A549 (cell line): Measurements from ENCODE around the gene KLHL3. TPM values are rescaled to one million over a fixed set of nuclear protein-coding genes. Genes with fewer than 3 reads are reported as not detected.

Experiments
- ATAC-seq, 2 experiments: fragments of 200-7000 bp in 1 of 2; fragments of >200 bp in 1 of 2; cut with Nextera tagmentation in 1 of 2; cut with Tn5 transposase in 1 of 2; 3 replicates each; pipeline versions ENCODE4 v1.8.0 to v1.9.1; 2018 to 2020; ENCODE audit warnings: mild to moderate bottlenecking in 1 of 2, moderate library complexity in 1 of 2
- CTCF ChIA-PET: fragments of 300-600 bp; sonication (Branson Sonifier 250); formaldehyde crosslinking; extraction: SDS; loops from one replicate; lab custom pipeline; 2021; ENCODE audit warnings: antibody characterized with exemption, inconsistent platforms; lab: Yijun Ruan, JAX
- POLR2A ChIA-PET: fragments of 350-600 bp; formaldehyde crosslinking; extraction: SDS; loops from one replicate; lab custom pipeline; 2021; ENCODE audit warnings: antibody characterized with exemption, inconsistent platforms; lab: Yijun Ruan, JAX
- DNase-seq, 2 experiments: peaks; one replicate each; pipeline versions ENCODE4 v3.0.0 to v3.0.0-alpha.2; 2011 to 2016; ENCODE audit warnings: low read depth in 1 of 2, low spot score in 1 of 2
- FAIRE-seq: peaks from 2 replicates; lab custom pipeline; 2011; peaks lifted over from hg19 to GRCh38; lab: Jason Lieb, UNC
- H3K27ac ChIP-seq, 2 experiments: fragments of >200 bp; sonication (Bioruptor Twin); formaldehyde crosslinking; 3 replicates each; pipeline ENCODE4 v1.5.1; 2016 to 2017
- H3K4me1 ChIP-seq: fragments of >200 bp; sonication (Bioruptor Twin); formaldehyde crosslinking; 3 replicates; pipeline ENCODE4 v1.6.1; 2016
- H3K4me2 ChIP-seq: fragments of >200 bp; sonication (Bioruptor Twin); formaldehyde crosslinking; 3 replicates; pipeline ENCODE4 v1.6.1; 2016
- H3K4me3 ChIP-seq: fragments of >200 bp; sonication (Bioruptor Twin); formaldehyde crosslinking; 3 replicates; pipeline ENCODE4 v1.5.1; 2016
- H3K9me3 ChIP-seq: fragments of >200 bp; sonication (Bioruptor Twin); formaldehyde crosslinking; 3 replicates; pipeline ENCODE4 v1.6.1; 2016
- CBX2 ChIP-seq: fragments of 200-600 bp; sonication (generic); IDR thresholded peaks from 2 replicates; pipeline ENCODE4 v1.6.1; 2016; ENCODE audit warnings: low read depth, mild to moderate bottlenecking, borderline replicate concordance
- FOSL2 ChIP-seq, 2 experiments: fragments of 450-650 bp in 1 of 2; fragments of >200 bp in 1 of 2; sonication (Bioruptor Twin) in 1 of 2; formaldehyde crosslinking; IDR thresholded peaks; 2 replicates each; pipeline versions ENCODE4 v1.5.0 to v1.6.1; 2016 to 2020; ENCODE audit warnings: mild to moderate bottlenecking in 1 of 2, moderate library complexity in 1 of 2
- GATA3 ChIP-seq: IDR thresholded peaks from 2 replicates; pipeline ENCODE4 v1.6.1; 2012; ENCODE audit warnings: borderline replicate concordance
- HDAC2 ChIP-seq: fragments of 200-600 bp; sonication (generic); IDR thresholded peaks from 2 replicates; pipeline ENCODE4 v1.6.1; 2016
- HOXB13 ChIP-seq: fragments of 250-450 bp; sonication (Bioruptor Pico); IDR thresholded peaks from 2 replicates; pipeline ENCODE4 v1.5.0; 2020; ENCODE audit warnings: low read depth, mild to moderate bottlenecking, moderate library complexity
- HOXB5 ChIP-seq: fragments of 250-450 bp; sonication (Bioruptor Pico); IDR thresholded peaks from 2 replicates; pipeline ENCODE4 v1.5.0; 2020; ENCODE audit warnings: mild to moderate bottlenecking, moderate library complexity
- JUNB ChIP-seq: fragments of >200 bp; sonication (Bioruptor Twin); formaldehyde crosslinking; IDR thresholded peaks from 2 replicates; pipeline ENCODE4 v1.6.1; 2016
- MYC ChIP-seq: IDR thresholded peaks from 2 replicates; pipeline ENCODE4 v1.6.1; 2012; ENCODE audit warnings: mild to moderate bottlenecking, inconsistent platforms, low read length, improper control_type of control experiment, borderline replicate concordance
- REST ChIP-seq: fragments of 200-600 bp; sonication (generic); IDR thresholded peaks from 2 replicates; pipeline ENCODE4 v1.6.1; 2016; ENCODE audit warnings: antibody characterized with exemption, mild to moderate bottlenecking, moderate library complexity
- SREBF2 ChIP-seq: fragments of 450-650 bp; IDR thresholded peaks from 2 replicates; pipeline ENCODE4 v1.6.1; 2014; ENCODE audit warnings: mild to moderate bottlenecking, moderate library complexity
- WGBS: methylation state at CpG from one replicate; pipeline ENCODE4 v1.1.6; 2017; ENCODE audit errors: missing lambda C conversion rate; 5-methylcytosine and 5-hydroxymethylcytosine counted together
- polyA plus RNA-seq, 4 experiments: library from polyadenylated mRNA; depleted of rRNA in 3 of 4; stranded (reverse); fragments of >200 nt; fragmentation: RNase III in 1 of 4; extraction: RNeasy Plus Mini Kit Qiagen cat#74134 plus additional on column Dnase treatment in 1 of 4; gene quantifications; 2 replicates in 3 of 4; 3 replicates in 1 of 4; pipeline ENCODE4 v1.2.3, GENCODE V29; 2011 to 2017
- TF ChIP-seq, protein P1 (sequence below): fragments of >200 bp; sonication (Bioruptor Twin); formaldehyde crosslinking; IDR thresholded peaks from 2 replicates; pipeline ENCODE4 v1.6.1; 2016
- TF ChIP-seq, protein P2 (sequence below): fragments of 450-650 bp; IDR thresholded peaks from 2 replicates; pipeline ENCODE4 v1.6.1; 2014; ENCODE audit warnings: antibody characterized with exemption
- TF ChIP-seq, protein P3 (sequence below): fragments of >200 bp; sonication (Bioruptor Twin); formaldehyde crosslinking; IDR thresholded peaks from 3 replicates; pipeline ENCODE4 v1.5.1; 2016
- TF ChIP-seq, protein P4 (sequence below): fragments of 150-350 bp; IDR thresholded peaks from 2 replicates; pipeline ENCODE4 v1.6.1; 2014; ENCODE audit warnings: low read depth, mild to moderate bottlenecking, low read length

The KLHL3 gene
- polyA plus RNA-seq, 2 of the 4 experiments (the other 2 are of a cell fraction): 0.35 to 1.1 TPM

GRCh38 chr5:137734962-137735554, 831 bp downstream of the KLHL3 start:
- Histone ChIP-seq H3K27ac (no peak overlapping the region), H3K4me1 (no peaks in the 10 kb centered on the region), H3K4me2 (no peak overlapping the region), H3K4me3 (no peak overlapping the region), H3K9me3 (peaks cover 10% of the 10 kb centered on the region; the same call in 2 of the 3 replicates)
- ChIA-PET CTCF (interaction anchor here (1.0 to 1.7 kb wide), 2 partner anchors 22 to 74 kb away, joined by 3 to 4 read pairs; no protein-coding TSS in a partner anchor), POLR2A (no interaction called here)
- TF ChIP-seq SREBF2 (no peak), MYC (no peak)
- ATAC-seq (no peak), DNase-seq (no peak), FAIRE-seq (no peak)
- WGBS: 81% methylated on average over 14 of the region's 14 CpGs

DNA sequence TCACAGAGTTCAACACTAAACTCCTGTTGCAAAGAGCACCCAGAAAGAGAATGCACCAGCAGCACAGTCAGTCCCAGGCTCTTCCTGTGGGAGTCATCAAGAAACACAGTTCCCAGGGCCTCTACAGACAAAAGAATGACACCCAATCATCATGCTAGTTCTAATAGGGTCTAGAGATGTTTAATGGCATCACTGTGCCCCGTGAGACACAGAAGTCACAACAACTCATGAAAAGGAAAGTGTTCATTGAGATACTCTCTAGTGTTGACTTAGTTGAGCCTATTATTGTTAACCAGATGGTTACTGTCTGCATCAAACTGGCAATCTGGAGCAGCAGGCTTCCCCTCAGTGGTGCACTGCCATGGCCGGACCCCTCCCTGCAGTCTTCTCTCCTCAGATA, 1.6 kb downstream of the KLHL3 start:
- 62% methylated on average over 2 of the region's 2 CpGs for WGBS
- no peak overlapping the region for H3K27ac ChIP-seq
- no peak overlapping the region for H3K4me2 ChIP-seq
- ATAC-seq: no peak
- no peak for FAIRE-seq
- H3K4me3 ChIP-seq: no peak overlapping the region
- POLR2A ChIA-PET: no interaction called here
- H3K9me3 ChIP-seq: peaks cover 10% of the 10 kb centered on the region; the same call in 2 of the 3 replicates
- no peaks in the 10 kb centered on the region for H3K4me1 ChIP-seq
- no peak for DNase-seq
- CTCF ChIA-PET: interaction anchor here (1.2 to 1.7 kb wide), 2 partner anchors 17 to 73 kb away, joined by 3 read pairs; no protein-coding TSS in a partner anchor
- no peak for TF ChIP-seq JUNB
- no peak for TF ChIP-seq REST
- TF ChIP-seq GATA3: no peak
- TF ChIP-seq, protein P1, sequence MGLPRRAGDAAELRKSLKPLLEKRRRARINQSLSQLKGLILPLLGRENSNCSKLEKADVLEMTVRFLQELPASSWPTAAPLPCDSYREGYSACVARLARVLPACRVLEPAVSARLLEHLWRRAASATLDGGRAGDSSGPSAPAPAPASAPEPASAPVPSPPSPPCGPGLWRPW: no peak
- TF ChIP-seq HOXB13: no peak
- TF ChIP-seq, protein P2, sequence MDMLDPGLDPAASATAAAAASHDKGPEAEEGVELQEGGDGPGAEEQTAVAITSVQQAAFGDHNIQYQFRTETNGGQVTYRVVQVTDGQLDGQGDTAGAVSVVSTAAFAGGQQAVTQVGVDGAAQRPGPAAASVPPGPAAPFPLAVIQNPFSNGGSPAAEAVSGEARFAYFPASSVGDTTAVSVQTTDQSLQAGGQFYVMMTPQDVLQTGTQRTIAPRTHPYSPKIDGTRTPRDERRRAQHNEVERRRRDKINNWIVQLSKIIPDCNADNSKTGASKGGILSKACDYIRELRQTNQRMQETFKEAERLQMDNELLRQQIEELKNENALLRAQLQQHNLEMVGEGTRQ: no peak
- TF ChIP-seq HDAC2: no peak
- no peak for TF ChIP-seq FOSL2 (IDR thresholded peaks at IDR 0.05)
- TF ChIP-seq FOSL2 (CRISPR knock-in tag; IDR thresholded peaks at IDR 0.05): no peak
- TF ChIP-seq, protein P3, sequence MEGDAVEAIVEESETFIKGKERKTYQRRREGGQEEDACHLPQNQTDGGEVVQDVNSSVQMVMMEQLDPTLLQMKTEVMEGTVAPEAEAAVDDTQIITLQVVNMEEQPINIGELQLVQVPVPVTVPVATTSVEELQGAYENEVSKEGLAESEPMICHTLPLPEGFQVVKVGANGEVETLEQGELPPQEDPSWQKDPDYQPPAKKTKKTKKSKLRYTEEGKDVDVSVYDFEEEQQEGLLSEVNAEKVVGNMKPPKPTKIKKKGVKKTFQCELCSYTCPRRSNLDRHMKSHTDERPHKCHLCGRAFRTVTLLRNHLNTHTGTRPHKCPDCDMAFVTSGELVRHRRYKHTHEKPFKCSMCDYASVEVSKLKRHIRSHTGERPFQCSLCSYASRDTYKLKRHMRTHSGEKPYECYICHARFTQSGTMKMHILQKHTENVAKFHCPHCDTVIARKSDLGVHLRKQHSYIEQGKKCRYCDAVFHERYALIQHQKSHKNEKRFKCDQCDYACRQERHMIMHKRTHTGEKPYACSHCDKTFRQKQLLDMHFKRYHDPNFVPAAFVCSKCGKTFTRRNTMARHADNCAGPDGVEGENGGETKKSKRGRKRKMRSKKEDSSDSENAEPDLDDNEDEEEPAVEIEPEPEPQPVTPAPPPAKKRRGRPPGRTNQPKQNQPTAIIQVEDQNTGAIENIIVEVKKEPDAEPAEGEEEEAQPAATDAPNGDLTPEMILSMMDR: no peak
- TF ChIP-seq, protein P4, sequence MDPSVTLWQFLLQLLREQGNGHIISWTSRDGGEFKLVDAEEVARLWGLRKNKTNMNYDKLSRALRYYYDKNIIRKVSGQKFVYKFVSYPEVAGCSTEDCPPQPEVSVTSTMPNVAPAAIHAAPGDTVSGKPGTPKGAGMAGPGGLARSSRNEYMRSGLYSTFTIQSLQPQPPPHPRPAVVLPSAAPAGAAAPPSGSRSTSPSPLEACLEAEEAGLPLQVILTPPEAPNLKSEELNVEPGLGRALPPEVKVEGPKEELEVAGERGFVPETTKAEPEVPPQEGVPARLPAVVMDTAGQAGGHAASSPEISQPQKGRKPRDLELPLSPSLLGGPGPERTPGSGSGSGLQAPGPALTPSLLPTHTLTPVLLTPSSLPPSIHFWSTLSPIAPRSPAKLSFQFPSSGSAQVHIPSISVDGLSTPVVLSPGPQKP: no peak
- TF ChIP-seq HOXB5 (CRISPR knock-in tag): no peak
- TF ChIP-seq CBX2: no peak
